G401 (cell line): ENCODE results near the gene TNFRSF6B. TPM values are rescaled to one million over a fixed set of nuclear protein-coding genes. Genes with fewer than 3 reads are reported as not detected.
"Not testable (repeated sequence)": the region's sequence is repeated elsewhere in the genome, so short reads cannot be mapped to it uniquely, and the experiment has no call there.

ENCODE experiments used
- DNase-seq: peaks from one replicate; pipeline ENCODE4 v3.0.0-alpha.2; 2015; ENCODE audit warnings: low spot score
- in situ Hi-C: cut with HindIII; loops from 2 replicates; pipeline ENCODE4 v1.10.0; 2016; ENCODE audit warnings: low sequenced_read_pairs, mixed read lengths
- total RNA-seq: library from RNA; depleted of rRNA; stranded (reverse); fragments of >200 nt; shearing (Covaris generic); gene quantifications from 2 replicates; pipeline ENCODE4 v1.2.3, GENCODE V29; 2014

The TNFRSF6B gene
- total RNA-seq, 1 experiment from 2014 or later: not detected

DNA sequence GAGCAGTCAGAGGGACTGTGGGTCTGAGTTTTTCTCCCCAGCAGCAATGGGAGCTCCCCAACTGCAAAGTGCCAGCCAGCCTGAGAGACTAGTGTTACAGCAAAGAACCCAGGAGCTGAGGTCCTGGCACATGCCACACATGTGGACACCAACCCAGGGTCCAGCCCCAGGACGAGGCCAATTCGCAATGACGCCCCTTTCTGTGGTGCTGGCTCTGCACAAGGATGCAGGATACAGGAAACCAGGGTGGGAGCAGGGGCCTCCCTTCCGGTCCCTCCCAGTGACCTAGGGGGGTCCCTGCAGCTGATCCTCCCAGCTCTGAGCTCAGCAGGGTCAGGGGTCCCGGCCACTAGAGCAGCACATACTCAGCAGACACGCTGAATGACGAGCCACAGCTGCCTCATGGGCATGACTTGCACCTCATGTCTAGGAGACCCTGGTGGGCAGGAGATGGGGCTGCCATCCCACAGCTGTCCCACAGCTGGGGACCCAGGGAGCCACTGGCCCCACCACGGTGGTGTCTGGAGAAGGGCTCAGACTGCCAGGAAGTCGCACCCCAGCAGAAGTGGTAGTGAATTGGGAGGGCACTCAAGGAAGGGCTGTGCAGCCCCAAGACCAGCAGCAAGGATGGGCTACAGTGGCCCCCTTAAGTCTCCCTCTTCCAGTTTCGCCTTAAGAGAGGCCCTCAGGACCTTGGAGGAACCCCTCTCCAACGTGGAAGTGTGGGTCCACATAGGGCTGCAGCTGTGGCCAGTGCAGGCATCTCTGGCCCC lies 7.7 kb downstream of the TNFRSF6B start:
- DNase-seq: no peak
- in situ Hi-C loops: no loop called here

GRCh38 chr20:63704749-63705117 lies 8.3 kb downstream of the TNFRSF6B start:
- no peak for DNase-seq
- in situ Hi-C loops: no loop called here

GRCh38 chr20:63705232-63706026 lies 9.0 kb downstream of the TNFRSF6B start:
- in situ Hi-C loops: no loop called here
- no peak for DNase-seq

GRCh38 chr20:63706027-63706695 lies 9.7 kb downstream of the TNFRSF6B start:
- in situ Hi-C loops: no loop called here
- no peak for DNase-seq

DNA sequence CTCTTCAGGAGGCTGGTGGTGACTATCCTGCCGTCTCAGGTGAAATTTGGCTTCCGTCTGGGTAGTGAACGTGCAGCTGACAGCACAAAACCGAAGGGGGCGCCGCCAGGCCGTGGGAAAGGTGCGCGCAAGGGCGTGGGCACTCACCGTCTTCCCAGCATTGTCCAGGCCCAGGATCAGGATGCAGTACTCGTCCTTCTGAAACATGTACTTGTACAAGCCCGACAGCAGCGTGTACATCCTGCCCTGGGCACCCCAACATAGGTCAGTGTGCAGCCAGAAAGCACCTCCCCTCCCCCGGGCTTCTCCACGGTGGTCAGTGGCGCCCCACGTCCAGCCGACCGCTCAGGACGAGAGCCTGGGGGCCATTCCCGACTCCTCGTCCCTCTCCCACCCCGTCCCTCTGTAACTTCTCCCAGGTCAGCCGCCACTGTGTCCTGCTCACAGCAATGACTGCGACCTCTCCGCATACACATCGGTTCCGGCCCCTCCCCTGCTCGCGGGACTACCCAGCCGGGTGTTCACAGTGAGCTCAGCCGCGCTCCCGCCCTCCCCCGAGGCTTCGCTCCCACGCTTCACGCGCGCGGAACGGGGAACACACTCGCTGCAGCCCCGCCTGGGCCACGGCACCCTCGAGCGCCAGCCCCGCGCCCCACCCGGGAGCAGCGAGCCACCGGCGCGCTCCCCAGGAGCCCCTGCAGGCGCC lies 10.6 kb downstream of the TNFRSF6B start:
- in situ Hi-C loops: no loop called here
- DNase-seq: peak; percentile 27

- peak; percentile 82 for DNase-seq
- in situ Hi-C loops: no loop called here
Observed at GRCh38 chr20:63707558-63708300, 11.3 kb downstream of the TNFRSF6B start, which contains the start of the genes ARFRP1 and ZGPAT. Gene ARFRP1 (minus strand): TSS chr20:63707976. CDS start chr20:63707091, 885 bp downstream. Gene ZGPAT (plus strand): TSS chr20:63708039. CDS start chr20:63708581, 542 bp downstream.

DNA sequence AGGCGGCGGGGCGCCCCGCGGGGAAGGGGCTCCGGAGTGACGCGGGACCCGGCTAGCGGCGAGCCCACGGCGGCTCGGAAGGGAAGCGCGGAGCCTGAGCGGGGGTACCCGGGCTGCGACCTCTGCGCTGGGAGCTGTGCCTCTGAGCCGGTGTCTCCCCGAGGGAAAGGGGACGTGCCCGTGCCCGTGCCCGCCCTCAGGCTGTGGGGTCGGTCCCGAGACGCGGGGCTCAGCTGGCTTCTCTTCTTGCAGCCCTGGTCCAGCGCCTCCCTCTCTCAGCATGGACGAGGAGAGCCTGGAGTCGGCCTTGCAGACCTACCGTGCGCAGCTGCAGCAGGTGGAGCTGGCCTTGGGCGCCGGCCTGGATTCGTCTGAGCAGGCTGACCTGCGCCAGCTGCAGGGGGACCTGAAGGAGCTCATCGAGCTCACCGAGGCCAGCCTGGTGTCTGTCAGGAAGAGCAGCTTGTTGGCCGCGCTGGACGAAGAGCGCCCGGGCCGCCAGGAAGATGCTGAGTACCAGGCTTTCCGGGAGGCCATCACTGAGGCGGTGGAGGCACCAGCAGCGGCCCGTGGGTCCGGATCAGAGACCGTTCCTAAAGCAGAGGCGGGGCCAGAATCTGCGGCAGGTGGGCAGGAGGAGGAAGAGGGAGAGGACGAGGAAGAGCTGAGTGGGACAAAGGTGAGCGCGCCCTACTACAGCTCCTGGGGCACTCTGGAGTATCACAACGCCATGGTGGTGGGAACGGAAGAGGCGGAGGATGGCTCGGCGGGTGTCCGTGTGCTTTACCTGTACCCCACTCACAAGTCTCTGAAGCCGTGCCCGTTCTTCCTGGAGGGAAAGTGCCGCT lies 12.1 kb downstream of the TNFRSF6B start:
- peak; percentile 30 for DNase-seq
- in situ Hi-C loops: no loop called here

GRCh38 chr20:63709149-63709527 lies 12.7 kb downstream of the TNFRSF6B start:
- DNase-seq: no peak
- in situ Hi-C loops: no loop called here

- no peak for DNase-seq
- in situ Hi-C loops: no loop called here
Observed at GRCh38 chr20:63711085-63711645, 14.7 kb downstream of the TNFRSF6B start.

GRCh38 chr20:63712191-63712590 lies 15.7 kb downstream of the TNFRSF6B start:
- in situ Hi-C loops: no loop called here
- DNase-seq: no peak

DNA sequence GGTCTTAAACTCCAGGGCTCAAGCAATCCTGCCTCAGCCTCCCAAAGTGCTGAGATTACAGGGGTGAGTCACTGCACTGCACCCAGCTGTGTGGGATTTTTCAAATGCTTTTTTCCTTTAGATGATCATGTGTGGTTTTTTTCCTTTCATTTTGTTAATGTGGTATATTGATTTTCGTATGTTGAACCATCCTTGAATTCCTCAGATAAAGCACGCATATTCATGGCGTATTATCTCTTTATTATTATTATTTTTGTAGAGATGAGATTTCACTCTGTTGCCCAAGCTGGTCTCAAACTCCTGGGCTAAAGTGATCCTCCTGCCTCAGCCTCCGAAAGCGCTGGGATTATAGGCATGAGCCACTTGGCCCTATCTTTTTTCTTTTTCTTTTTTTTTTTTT lies 18.4 kb downstream of the TNFRSF6B start:
- in situ Hi-C loops: no loop called here

DNA sequence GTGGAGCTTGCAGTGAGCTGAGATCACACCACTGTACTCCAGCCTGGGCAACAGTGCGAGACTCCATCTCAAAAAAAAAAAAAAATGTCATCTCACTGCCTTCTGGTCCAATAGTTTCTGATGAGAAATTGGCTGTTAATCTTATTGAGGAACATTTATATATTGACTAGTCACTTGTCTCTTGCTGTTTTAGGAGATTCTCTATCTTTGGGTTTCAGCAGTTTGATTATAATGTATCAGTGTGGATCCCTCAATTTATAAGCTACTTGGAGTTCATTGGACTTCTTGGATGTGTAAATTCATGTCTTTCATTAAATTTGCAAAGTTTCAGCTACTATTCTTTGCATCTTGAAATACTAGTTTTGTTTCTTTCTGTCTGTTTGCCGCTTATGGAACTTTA lies 22.5 kb downstream of the TNFRSF6B start:
- DNase-seq: no peak
- in situ Hi-C loops: no loop called here

More for the DNA sequence above, 18.4 kb downstream of the TNFRSF6B start:
- DNase-seq: no peak

GRCh38 chr20:63722967-63723622 lies 26.6 kb downstream of the TNFRSF6B start:
- in situ Hi-C loops: loop anchor here (10.0 kb wide), 1 partner anchor 62 kb away; no protein-coding TSS in a partner anchor
- DNase-seq: not testable (repeated sequence)

DNA sequence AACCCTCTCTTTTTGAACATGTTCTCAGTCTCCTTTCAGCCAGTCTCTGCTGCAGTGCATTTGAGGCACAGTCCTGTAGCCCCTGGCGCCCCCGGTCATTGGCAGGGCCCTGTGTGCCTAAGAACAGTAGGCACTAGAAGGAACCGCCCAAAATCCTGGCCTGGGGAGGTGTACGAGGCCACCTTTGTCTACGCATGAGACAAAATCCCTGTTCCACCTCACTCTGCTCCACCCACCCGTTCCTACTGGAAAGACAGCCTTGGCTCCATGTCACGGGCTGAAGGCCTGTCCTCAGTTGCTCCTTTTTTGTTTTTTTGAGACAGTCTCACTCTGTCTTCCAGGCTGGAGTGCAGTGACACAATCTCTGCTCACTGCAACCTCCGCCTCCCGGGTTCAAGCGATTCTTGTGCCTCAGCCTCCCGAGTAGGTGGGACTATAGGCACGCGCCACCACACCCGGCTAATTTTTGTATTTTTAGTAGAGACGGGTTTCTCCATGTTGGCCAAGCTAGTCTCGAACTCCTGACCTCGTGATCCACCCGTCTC lies 33.8 kb downstream of the TNFRSF6B start:
- in situ Hi-C loops, DNase-seq: not testable (repeated sequence)

GRCh38 chr20:63731410-63731809 lies 35.0 kb downstream of the TNFRSF6B start:
- no peak for DNase-seq
- in situ Hi-C loops: no loop called here
